GM12878 (cell line): ENCODE data around the gene RREB1.

Experiments used
- BHLHE40 ChIP-seq, 2 experiments: fragments of 450-650 bp in 1 of 2; IDR thresholded peaks; 2 replicates each; pipeline ENCODE4 v1.6.1; 2011 to 2017; ENCODE audit warnings: low read depth in 2 of 2, borderline replicate concordance in 1 of 2, improper control_type of control experiment in 1 of 2, low read length in 1 of 2, mild to moderate bottlenecking in 1 of 2
- DPF2 ChIP-seq: fragments of 450-650 bp; IDR thresholded peaks from 2 replicates; pipeline ENCODE4 v1.6.1; 2017; ENCODE audit warnings: mild to moderate bottlenecking
- EP300 ChIP-seq, 2 experiments: fragments of 150-350 bp in 1 of 2; IDR thresholded peaks; 2 replicates each; pipeline ENCODE4 v1.6.1; 2011 to 2012; ENCODE audit warnings: low read depth in 2 of 2, low read length in 2 of 2, borderline replicate concordance in 1 of 2, improper control_type of control experiment in 1 of 2, inconsistent platforms in 1 of 2; ENCODE audit not compliant: control insufficient read depth in 1 of 2
- HDAC6 ChIP-seq: fragments of 200-600 bp; sonication (generic); IDR thresholded peaks from one replicate; pipeline ENCODE4 v1.8.0; 2017; ENCODE audit warnings: antibody characterized with exemption; ENCODE audit not compliant: unreplicated experiment
- POU2F2 ChIP-seq: IDR thresholded peaks from 3 replicates; pipeline ENCODE4 v1.6.1; 2011; ENCODE audit warnings: low read depth, mild to moderate bottlenecking, low read length, borderline replicate concordance
- TF ChIP-seq, protein P1 (sequence below): fragments of 450-650 bp; formaldehyde crosslinking; IDR thresholded peaks from 2 replicates; pipeline ENCODE4 v1.4.0; 2020; ENCODE audit warnings: mild to moderate bottlenecking, moderate library complexity
- TF ChIP-seq, protein P2 (sequence below): IDR thresholded peaks from 2 replicates; pipeline ENCODE4 v1.6.1; 2011; ENCODE audit warnings: low read depth, low read length, improper control_type of control experiment, borderline replicate concordance
- TF ChIP-seq, protein P3 (sequence below): fragments of 450-650 bp; formaldehyde crosslinking; IDR thresholded peaks from 2 replicates; pipeline ENCODE4 v1.5.0; 2022; ENCODE audit warnings: mild to moderate bottlenecking, missing genetic modification characterization
- TF ChIP-seq, protein P4 (sequence below), 3 experiments: IDR thresholded peaks in 2 of 3; conservative IDR thresholded peaks in 1 of 3; 2 replicates each; pipeline ENCODE4 v1.5.1; 2011; ENCODE audit warnings: low read depth in 3 of 3, low read length in 3 of 3, mild to moderate bottlenecking in 3 of 3, control low read depth in 2 of 3, moderate library complexity in 2 of 3, inconsistent platforms in 1 of 3, mixed read lengths in 1 of 3; ENCODE audit not compliant: control insufficient read depth in 2 of 3, insufficient read depth in 1 of 3; ENCODE audit errors: extremely low read depth in 1 of 3

GRCh38 chr6:7261852-7262461 is 154.2 kb downstream of the RREB1 start:
- TF ChIP-seq, protein P1, sequence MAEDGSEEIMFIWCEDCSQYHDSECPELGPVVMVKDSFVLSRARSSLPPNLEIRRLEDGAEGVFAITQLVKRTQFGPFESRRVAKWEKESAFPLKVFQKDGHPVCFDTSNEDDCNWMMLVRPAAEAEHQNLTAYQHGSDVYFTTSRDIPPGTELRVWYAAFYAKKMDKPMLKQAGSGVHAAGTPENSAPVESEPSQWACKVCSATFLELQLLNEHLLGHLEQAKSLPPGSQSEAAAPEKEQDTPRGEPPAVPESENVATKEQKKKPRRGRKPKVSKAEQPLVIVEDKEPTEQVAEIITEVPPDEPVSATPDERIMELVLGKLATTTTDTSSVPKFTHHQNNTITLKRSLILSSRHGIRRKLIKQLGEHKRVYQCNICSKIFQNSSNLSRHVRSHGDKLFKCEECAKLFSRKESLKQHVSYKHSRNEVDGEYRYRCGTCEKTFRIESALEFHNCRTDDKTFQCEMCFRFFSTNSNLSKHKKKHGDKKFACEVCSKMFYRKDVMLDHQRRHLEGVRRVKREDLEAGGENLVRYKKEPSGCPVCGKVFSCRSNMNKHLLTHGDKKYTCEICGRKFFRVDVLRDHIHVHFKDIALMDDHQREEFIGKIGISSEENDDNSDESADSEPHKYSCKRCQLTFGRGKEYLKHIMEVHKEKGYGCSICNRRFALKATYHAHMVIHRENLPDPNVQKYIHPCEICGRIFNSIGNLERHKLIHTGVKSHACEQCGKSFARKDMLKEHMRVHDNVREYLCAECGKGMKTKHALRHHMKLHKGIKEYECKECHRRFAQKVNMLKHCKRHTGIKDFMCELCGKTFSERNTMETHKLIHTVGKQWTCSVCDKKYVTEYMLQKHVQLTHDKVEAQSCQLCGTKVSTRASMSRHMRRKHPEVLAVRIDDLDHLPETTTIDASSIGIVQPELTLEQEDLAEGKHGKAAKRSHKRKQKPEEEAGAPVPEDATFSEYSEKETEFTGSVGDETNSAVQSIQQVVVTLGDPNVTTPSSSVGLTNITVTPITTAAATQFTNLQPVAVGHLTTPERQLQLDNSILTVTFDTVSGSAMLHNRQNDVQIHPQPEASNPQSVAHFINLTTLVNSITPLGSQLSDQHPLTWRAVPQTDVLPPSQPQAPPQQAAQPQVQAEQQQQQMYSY (CRISPR knock-in tag): no peak
- TF ChIP-seq, protein P2, sequence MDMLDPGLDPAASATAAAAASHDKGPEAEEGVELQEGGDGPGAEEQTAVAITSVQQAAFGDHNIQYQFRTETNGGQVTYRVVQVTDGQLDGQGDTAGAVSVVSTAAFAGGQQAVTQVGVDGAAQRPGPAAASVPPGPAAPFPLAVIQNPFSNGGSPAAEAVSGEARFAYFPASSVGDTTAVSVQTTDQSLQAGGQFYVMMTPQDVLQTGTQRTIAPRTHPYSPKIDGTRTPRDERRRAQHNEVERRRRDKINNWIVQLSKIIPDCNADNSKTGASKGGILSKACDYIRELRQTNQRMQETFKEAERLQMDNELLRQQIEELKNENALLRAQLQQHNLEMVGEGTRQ: no peak
- TF ChIP-seq HDAC6 (no peak), EP300 (IDR thresholded peaks at IDR 0.05; ENCODE audit: borderline replicate concordance in 1 of 2, control insufficient read depth in 1 of 2, low read depth in 2 of 2, low read length in 2 of 2) (no peak), POU2F2 (no peak), DPF2 (no peak), BHLHE40 (IDR thresholded peaks at IDR 0.05; ENCODE audit: borderline replicate concordance in 1 of 2, low read depth in 2 of 2, low read length in 1 of 2) (no peak)
- TF ChIP-seq, protein P3, sequence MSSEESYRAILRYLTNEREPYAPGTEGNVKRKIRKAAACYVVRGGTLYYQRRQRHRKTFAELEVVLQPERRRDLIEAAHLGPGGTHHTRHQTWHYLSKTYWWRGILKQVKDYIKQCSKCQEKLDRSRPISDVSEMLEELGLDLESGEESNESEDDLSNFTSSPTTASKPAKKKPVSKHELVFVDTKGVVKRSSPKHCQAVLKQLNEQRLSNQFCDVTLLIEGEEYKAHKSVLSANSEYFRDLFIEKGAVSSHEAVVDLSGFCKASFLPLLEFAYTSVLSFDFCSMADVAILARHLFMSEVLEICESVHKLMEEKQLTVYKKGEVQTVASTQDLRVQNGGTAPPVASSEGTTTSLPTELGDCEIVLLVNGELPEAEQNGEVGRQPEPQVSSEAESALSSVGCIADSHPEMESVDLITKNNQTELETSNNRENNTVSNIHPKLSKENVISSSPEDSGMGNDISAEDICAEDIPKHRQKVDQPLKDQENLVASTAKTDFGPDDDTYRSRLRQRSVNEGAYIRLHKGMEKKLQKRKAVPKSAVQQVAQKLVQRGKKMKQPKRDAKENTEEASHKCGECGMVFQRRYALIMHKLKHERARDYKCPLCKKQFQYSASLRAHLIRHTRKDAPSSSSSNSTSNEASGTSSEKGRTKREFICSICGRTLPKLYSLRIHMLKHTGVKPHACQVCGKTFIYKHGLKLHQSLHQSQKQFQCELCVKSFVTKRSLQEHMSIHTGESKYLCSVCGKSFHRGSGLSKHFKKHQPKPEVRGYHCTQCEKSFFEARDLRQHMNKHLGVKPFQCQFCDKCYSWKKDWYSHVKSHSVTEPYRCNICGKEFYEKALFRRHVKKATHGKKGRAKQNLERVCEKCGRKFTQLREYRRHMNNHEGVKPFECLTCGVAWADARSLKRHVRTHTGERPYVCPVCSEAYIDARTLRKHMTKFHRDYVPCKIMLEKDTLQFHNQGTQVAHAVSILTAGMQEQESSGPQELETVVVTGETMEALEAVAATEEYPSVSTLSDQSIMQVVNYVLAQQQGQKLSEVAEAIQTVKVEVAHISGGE: no peak
- TF ChIP-seq, protein P4, sequence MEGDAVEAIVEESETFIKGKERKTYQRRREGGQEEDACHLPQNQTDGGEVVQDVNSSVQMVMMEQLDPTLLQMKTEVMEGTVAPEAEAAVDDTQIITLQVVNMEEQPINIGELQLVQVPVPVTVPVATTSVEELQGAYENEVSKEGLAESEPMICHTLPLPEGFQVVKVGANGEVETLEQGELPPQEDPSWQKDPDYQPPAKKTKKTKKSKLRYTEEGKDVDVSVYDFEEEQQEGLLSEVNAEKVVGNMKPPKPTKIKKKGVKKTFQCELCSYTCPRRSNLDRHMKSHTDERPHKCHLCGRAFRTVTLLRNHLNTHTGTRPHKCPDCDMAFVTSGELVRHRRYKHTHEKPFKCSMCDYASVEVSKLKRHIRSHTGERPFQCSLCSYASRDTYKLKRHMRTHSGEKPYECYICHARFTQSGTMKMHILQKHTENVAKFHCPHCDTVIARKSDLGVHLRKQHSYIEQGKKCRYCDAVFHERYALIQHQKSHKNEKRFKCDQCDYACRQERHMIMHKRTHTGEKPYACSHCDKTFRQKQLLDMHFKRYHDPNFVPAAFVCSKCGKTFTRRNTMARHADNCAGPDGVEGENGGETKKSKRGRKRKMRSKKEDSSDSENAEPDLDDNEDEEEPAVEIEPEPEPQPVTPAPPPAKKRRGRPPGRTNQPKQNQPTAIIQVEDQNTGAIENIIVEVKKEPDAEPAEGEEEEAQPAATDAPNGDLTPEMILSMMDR (IDR thresholded peaks at IDR 0.05 in 2 of 3, conservative IDR thresholded peaks at IDR 0.05 in 1 of 3; ENCODE audit: control insufficient read depth in 2 of 3, extremely low read depth in 1 of 3, insufficient read depth in 1 of 3, low read depth in 3 of 3, low read length in 3 of 3): no peak
